IMR-90 (cell line): ENCODE measurements around the gene PIN4.

Experiments
- CEBPB ChIP-seq: IDR thresholded peaks from 2 replicates; pipeline ENCODE4 v1.6.1; 2012; ENCODE audit warnings: low read depth, low read length, improper control_type of control experiment
- CHD1 ChIP-seq: IDR thresholded peaks from 2 replicates; pipeline ENCODE4 v1.6.1; 2012; ENCODE audit warnings: low read depth, low read length, improper control_type of control experiment
- CTCF ChIP-seq: conservative IDR thresholded peaks from 2 replicates; pipeline ENCODE4 v1.5.1; 2012; ENCODE audit warnings: mild to moderate bottlenecking, low read depth, low read length, improper control_type of control experiment
- SMC3 ChIP-seq: fragments of 150-350 bp; IDR thresholded peaks from 2 replicates; pipeline ENCODE4 v1.6.1; 2016; ENCODE audit warnings: low read depth, mild to moderate bottlenecking, antibody characterized with exemption, low read length, moderate library complexity

- TF ChIP-seq CTCF, result no peak
- no peak for TF ChIP-seq CHD1
- TF ChIP-seq SMC3, result no peak
- no peak for TF ChIP-seq CEBPB
These were observed 38.0 kb upstream of the PIN4 start for GRCh38 chrX:72143609-72143907.
